Measurements from ENCODE around the gene CALN1.

GRCh38 chr7:71883415-71883814, 528.7 kb downstream of the CALN1 start:
- TF ChIP-seq TAF1 (IDR thresholded peaks at IDR 0.05; ENCODE audit: borderline replicate concordance, insufficient read depth, low read length) (no peak), REST (IDR thresholded peaks at IDR 0.05; ENCODE audit: insufficient read depth in 1 of 2, low read depth in 2 of 2, low read length in 2 of 2) (no peak), POLR2AphosphoS5 (IDR thresholded peaks at IDR 0.05; ENCODE audit: low read depth, low read length) (no peak), SIN3A (IDR thresholded peaks at IDR 0.05; ENCODE audit: borderline replicate concordance, insufficient read depth, low read length) (no peak), FOXP2 (optimal IDR thresholded peaks at IDR 0.05; ENCODE audit: borderline replicate concordance, extremely low read depth, extremely low read length, insufficient read depth) (no peak)
